ENCODE results near the gene ASXL2.
A peak's percentile ranks its signal among the peaks of the same experiment; 100 is the strongest.
"Not testable (repeated sequence)": the region's sequence is repeated elsewhere in the genome, so short reads cannot be mapped to it uniquely, and the experiment has no call there.

The ASXL2 gene

GRCh38 chr2:25878361-25879132 lies at the start of gene ASXL2:
TSS of gene ASXL2 (minus strand) at chr2:25878487. CDS start at chr2:25878222, 265 bp downstream.
- peak; percentile 88 to 94 for DNase-seq (ENCODE audit: low read depth in 1 of 2, low spot score in 1 of 2)

DNA sequence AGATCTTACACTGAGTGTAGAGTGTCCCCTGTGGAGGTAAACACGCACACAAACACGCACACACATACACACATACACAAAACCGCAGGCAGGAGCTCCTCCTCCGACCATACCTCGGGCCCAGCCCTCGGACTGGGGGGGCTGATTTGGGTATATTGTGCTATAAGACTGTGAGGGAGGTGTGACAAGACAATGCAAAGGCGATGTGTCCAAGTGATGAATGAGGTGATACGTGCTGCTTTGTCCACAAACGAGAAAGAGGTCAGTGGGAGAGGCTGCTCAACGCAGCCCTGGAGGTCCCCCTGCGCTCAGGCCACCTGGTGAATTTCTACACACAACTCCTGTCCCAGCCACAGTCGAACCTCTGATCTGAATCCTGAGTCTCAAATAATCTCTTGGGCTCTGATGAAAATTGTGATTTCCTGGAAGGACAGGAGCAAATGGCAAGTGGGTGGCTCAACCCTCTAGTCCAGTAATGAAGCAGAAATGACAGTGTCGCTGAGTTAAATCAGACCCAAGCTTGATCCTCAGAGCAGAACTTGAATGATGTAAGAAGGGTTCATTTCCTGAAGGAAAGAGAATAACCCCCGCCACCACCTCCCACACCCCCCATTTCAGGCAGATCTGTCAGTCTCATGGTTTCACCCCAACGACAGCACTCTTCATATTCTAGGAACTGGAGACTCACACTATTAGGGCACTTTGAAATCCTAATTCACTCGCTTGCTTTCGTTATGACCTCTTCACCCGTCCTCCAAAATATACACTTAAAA lies 48.9 kb upstream of the ASXL2 start:
- no peak for DNase-seq (ENCODE audit: low read depth in 1 of 2, low spot score in 1 of 2)

- DNase-seq (ENCODE audit: low read depth in 1 of 2, low spot score in 1 of 2), result no peak
Measured at GRCh38 chr2:25922501-25922900, 44.2 kb upstream of the ASXL2 start.

- DNase-seq (ENCODE audit: low read depth in 1 of 2, low spot score in 1 of 2), result no peak
Measured at GRCh38 chr2:25920786-25921415, 42.6 kb upstream of the ASXL2 start.

DNA sequence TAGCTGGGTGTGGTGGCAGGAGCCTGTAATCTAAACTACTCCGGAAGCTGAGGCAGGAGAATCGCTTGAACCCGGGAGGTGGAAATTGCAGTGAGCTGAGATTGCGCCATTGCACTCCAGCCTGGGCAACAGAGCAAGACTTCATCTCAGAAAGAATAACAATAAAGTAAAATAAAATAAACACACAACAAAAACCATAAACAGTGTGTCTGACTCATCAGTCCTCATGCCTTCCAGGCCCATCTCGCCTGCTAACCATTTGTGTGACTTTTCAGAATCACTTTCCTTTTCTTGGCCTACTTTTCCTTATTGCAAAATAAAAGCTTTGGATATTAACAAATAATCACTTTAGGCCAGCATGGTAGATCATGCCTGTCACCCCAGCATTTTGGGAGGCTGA lies 42.0 kb upstream of the ASXL2 start:
- no peak for DNase-seq (ENCODE audit: low read depth in 1 of 2, low spot score in 1 of 2)

DNA sequence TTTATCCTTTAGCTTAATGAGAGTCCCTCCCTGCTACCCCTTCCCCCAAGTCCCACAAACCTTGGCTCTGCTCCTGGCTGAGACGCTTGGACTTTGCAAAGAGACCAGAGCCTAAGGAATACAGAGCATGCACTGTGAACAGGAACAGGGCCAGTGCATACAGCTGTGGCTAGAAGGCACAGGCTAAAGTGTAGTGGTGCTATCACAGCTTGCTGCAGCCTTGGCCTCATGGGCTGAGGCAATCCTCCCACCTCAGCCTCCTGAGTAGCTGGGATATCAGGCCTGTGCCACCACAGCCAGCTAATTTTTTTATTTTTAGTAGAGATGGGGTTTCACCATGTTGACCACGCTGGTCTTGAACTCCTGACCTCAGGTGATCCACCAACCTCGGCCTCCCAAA lies 39.5 kb upstream of the ASXL2 start:
- DNase-seq (ENCODE audit: low read depth in 1 of 2, low spot score in 1 of 2), result no peak

- not testable (repeated sequence) for DNase-seq (ENCODE audit: low read depth in 1 of 2, low spot score in 1 of 2)
Measured at GRCh38 chr2:25917411-25917810, 39.1 kb upstream of the ASXL2 start.

- DNase-seq (ENCODE audit: low read depth in 1 of 2, low spot score in 1 of 2), result peak; percentile 9 to 35
Measured at GRCh38 chr2:25915944-25916772, 37.9 kb upstream of the ASXL2 start.

GRCh38 chr2:25915411-25915810 lies 37.1 kb upstream of the ASXL2 start:
- not testable (repeated sequence) for DNase-seq (ENCODE audit: low read depth in 1 of 2, low spot score in 1 of 2)

- DNase-seq (ENCODE audit: low read depth in 1 of 2, low spot score in 1 of 2), result not testable (repeated sequence)
Measured at GRCh38 chr2:25913696-25913973, 35.3 kb upstream of the ASXL2 start.

- no peak for DNase-seq (ENCODE audit: low read depth in 1 of 2, low spot score in 1 of 2)
Measured at GRCh38 chr2:25912851-25913695, 34.8 kb upstream of the ASXL2 start.

GRCh38 chr2:25909574-25909973 lies 31.3 kb upstream of the ASXL2 start:
- not testable (repeated sequence) for DNase-seq (ENCODE audit: low read depth in 1 of 2, low spot score in 1 of 2)

GRCh38 chr2:25905126-25905525 lies 26.8 kb upstream of the ASXL2 start:
- no peak for DNase-seq (ENCODE audit: low read depth in 1 of 2, low spot score in 1 of 2)

- DNase-seq (ENCODE audit: low read depth in 1 of 2, low spot score in 1 of 2), result no peak
Measured at GRCh38 chr2:25903216-25903776, 25.0 kb upstream of the ASXL2 start.

DNA sequence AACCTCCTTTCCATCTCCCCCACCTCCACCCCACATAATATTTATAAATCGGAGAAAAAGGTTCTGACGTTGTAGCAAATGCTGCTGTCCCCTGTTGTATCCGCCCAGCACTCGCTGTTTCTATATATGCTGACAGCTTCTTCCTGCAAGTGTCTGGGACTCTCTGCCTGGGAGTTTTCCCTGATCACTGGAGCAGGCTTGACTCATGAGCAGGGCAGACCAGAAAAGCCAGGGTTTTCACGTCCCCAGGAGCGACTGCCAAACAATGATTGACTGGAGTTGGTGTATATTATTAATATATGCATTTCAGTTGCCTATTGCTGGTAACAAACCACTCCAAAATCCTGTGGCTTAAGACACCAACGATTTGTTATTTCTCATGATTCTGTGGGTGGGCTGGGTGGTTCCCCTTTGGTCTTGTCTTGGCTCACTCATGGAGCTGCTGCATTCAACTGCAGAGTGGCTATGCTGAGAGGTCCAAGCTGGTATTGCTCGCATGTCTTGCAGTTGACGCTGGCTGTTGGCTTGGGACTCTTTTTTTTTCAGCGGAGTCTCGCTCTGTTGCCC lies 21.2 kb upstream of the ASXL2 start:
- no peak for DNase-seq (ENCODE audit: low read depth in 1 of 2, low spot score in 1 of 2)

GRCh38 chr2:25897506-25897905 lies 19.2 kb upstream of the ASXL2 start:
- DNase-seq (ENCODE audit: low read depth in 1 of 2, low spot score in 1 of 2), result no peak

GRCh38 chr2:25896308-25896707 lies 18.0 kb upstream of the ASXL2 start:
- not testable (repeated sequence) for DNase-seq (ENCODE audit: low read depth in 1 of 2, low spot score in 1 of 2)

DNA sequence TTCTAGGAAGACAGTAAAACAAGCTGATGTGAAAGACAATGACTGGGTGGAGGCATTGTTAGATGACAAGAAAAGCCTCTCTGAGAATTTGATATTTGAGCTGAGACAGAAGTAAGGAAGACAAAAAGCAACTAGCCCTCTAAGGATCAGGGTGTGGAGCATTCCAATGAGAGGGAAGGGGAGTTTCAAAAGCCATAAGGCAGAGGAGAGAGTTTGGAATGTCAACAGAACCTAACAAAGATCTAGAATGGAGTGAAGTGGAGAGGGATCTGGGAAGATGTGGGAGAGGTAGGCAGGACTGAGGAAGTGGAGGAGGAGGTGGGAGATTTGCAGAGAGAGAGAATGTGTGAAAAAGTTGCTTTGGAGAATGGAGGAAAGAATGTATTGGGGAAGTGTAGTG lies 17.3 kb upstream of the ASXL2 start:
- no peak for DNase-seq (ENCODE audit: low read depth in 1 of 2, low spot score in 1 of 2)

- DNase-seq (ENCODE audit: low read depth in 1 of 2, low spot score in 1 of 2), result no peak
Measured at GRCh38 chr2:25895018-25895417, 16.7 kb upstream of the ASXL2 start.

Measured in activated CD4-positive, alpha-beta T cell treated with anti-CD3 and anti-CD28 coated beads, Interleukin-2, amount 50 U/mL, for 24 hours (primary cell).